Neuron (in vitro differentiated cells): ENCODE results near the gene LNX2.

Experiments
- H2AFZ ChIP-seq: one replicate; pipeline ENCODE4 v1.6.1; 2013; ENCODE audit warnings: low read depth, mild to moderate bottlenecking, inconsistent platforms, low read length, moderate library complexity
- H3K27me3 ChIP-seq: one replicate; pipeline ENCODE4 v1.6.1; 2013; ENCODE audit warnings: low read length; ENCODE audit not compliant: insufficient read depth
- H3K36me3 ChIP-seq: one replicate; pipeline ENCODE4 v1.6.1; 2013; ENCODE audit warnings: low read length; ENCODE audit not compliant: insufficient read depth
- H3K4me1 ChIP-seq: one replicate; pipeline ENCODE4 v1.6.1; 2013; ENCODE audit warnings: low read length; ENCODE audit not compliant: insufficient read depth
- H3K4me3 ChIP-seq: 2 replicates; pipeline ENCODE4 v1.5.1; 2013; ENCODE audit warnings: mild to moderate bottlenecking, low read length, moderate library complexity
- H3K9me3 ChIP-seq: one replicate; pipeline ENCODE4 v1.6.1; 2013; ENCODE audit warnings: low read length

LNX2 gene

DNA sequence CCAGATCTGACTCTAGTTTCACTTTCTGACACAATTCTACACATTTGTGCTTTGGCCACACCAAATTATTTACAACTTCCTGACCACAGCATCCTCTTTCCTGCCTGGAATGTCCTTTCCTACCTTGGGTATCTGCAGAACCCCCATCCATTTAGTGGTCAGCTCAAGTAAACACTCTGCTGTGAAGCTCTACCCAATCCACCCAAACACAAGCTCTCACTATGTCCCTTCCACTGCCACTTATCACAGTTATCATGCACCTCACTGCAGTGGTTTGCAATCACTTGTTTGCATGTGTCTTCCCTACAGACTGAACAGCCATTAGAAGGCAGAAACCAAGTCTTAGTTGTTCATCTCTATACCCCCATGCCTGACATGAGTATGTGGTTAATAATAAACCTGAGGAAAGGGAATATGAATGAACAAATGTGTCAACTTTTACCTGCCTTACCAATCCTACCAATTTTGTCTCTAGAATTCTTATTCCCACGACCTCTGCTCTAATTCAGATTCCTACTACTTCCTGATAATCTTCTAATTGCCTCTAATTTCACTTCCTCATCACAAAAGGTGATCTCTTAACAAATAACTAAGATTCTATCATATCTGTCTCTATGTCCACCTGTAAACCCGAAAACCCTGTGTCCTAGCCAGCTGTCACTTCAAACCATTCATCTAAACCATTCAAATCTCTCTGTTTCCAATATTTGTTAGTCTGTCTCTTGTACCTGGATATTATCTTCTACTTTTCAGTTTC is 25.1 kb downstream of the LNX2 start:
- Histone ChIP-seq H3K36me3 (no peaks in the 10 kb centered on the region), H3K27me3 (no peaks in the 10 kb centered on the region), H2AFZ (no peak overlapping the region), H3K4me1 (peaks cover 3% of the 10 kb centered on the region), H3K4me3 (no peak overlapping the region), H3K9me3 (no peaks in the 10 kb centered on the region)

DNA sequence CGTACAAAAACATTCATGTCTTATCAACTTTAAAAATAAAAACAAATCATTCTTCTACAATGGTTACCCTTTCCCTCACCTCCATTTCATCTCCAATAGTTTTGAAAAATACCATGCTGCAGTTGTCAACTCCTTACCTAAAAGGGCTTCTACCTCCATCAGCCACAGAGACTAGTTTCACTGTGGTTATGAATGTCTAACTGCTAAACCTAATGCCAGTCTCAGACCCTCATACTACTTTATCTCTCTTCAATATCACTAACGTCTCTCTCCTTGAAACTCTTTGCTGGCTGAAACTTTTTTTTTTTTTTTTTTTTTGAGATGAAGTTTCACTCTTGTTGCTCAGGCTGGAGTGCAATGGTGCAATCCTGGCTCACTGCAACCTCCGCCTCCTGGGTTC is 27.1 kb downstream of the LNX2 start:
- Histone ChIP-seq H2AFZ (no peak overlapping the region), H3K36me3 (no peaks in the 10 kb centered on the region), H3K4me1 (no peaks in the 10 kb centered on the region), H3K27me3 (no peaks in the 10 kb centered on the region), H3K9me3 (no peaks in the 10 kb centered on the region), H3K4me3 (no peak overlapping the region)

DNA sequence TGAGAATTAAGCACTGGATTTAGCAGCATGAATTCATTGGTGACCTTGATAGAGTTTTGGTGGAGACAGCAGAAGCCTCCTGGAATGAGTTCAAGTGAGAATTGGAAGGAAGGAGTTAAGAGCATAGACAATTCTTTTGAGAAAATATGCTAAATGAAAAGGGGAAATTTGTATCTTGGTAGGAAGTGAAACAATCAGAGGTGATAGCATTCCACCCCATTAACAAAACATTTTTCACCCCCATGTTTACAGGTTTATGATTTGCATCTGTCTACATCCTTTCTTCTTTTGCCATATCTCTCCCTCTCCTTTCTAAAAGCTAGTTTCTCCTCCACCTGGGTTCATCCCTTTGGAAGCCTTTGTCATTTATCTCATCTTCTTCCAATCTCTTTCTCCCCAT is 27.5 kb downstream of the LNX2 start:
- Histone ChIP-seq H3K4me3 (no peak overlapping the region), H3K27me3 (no peaks in the 10 kb centered on the region), H3K36me3 (no peaks in the 10 kb centered on the region), H3K9me3 (no peaks in the 10 kb centered on the region), H3K4me1 (no peaks in the 10 kb centered on the region), H2AFZ (no peak overlapping the region)

DNA sequence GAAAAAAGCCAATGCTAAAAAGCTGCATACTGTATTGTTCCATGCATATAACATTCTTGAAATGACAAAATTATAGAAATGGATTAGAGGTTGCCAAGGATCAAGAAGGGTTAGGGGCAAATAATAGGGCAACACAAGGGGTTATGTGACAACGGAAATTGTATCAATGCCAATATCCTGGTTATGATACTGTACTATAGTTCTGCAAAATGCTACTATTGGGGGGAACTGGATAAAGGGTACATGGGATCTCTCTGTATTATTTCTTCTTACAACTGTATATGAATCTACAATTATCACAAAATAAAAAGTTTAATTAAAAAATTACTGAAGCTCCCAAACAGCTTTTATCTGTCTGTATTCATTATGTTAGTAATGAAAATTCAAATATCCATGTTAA is 31.9 kb downstream of the LNX2 start:
- Histone ChIP-seq H3K36me3 (no peaks in the 10 kb centered on the region), H3K27me3 (no peaks in the 10 kb centered on the region)

DNA sequence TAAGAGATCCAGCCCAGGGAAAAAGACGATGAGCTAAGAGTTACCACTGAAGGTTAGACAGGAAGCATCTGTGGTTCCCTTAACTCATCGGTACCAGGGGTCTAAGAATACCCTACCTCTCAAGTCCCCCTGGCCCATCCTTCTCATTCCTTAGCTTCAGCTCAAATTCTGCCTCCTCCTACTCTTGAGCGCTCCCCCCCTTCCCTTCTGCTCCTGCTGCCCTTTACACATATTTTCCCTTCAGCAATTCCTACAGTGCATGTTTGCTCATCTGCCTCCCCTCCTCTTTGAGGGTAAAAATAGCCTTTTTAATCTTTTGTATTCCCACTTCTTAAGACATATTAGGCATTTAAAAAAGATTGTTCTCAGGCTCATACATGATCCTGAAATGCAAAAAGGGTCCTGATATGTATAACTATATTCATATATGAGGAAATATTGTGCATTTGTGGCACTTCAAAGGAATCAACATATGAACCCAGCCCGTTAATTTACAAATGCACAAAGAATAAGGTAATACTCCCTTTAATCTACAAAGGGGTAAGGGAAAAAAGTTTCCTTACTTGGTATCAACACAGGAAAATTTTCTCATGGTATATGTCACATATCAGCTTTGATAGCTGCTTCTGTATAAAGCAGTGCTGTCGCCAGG is 33.1 kb downstream of the LNX2 start:
- no peak overlapping the region for H2AFZ ChIP-seq
- no peaks in the 10 kb centered on the region for H3K36me3 ChIP-seq
- H3K9me3 ChIP-seq = no peaks in the 10 kb centered on the region
- H3K27me3 ChIP-seq = no peaks in the 10 kb centered on the region
- no peaks in the 10 kb centered on the region for H3K4me1 ChIP-seq
- H3K4me3 ChIP-seq = no peak overlapping the region

More for the DNA sequence above, 31.9 kb downstream of the LNX2 start:
- H2AFZ ChIP-seq = no peak overlapping the region
- no peak overlapping the region for H3K4me3 ChIP-seq
- no peaks in the 10 kb centered on the region for H3K4me1 ChIP-seq
- no peaks in the 10 kb centered on the region for H3K9me3 ChIP-seq

DNA sequence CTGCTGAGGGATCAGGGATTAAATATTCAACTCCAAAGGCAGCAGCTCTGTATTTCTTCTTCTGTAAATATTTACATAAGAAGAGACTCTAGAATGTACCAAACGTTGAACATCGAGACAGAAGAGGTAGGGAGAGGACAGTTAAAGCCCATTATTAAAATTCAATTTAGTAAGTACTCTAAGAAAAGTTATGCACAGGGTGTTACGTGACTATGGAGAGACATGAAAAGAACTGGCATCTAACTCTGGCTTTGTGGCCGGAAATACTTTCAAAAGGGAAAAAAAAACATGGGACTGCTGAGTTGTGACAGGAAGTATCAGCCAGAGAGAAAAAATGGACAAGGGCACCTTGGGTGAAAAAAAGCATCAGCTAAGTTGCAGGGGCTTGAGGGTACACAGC is 36.7 kb downstream of the LNX2 start:
- H3K27me3 ChIP-seq = no peaks in the 10 kb centered on the region
- no peaks in the 10 kb centered on the region for H3K9me3 ChIP-seq
- no peaks in the 10 kb centered on the region for H3K4me1 ChIP-seq
- H2AFZ ChIP-seq = no peak overlapping the region
- H3K36me3 ChIP-seq = peaks cover 4% of the 10 kb centered on the region
- no peak overlapping the region for H3K4me3 ChIP-seq

DNA sequence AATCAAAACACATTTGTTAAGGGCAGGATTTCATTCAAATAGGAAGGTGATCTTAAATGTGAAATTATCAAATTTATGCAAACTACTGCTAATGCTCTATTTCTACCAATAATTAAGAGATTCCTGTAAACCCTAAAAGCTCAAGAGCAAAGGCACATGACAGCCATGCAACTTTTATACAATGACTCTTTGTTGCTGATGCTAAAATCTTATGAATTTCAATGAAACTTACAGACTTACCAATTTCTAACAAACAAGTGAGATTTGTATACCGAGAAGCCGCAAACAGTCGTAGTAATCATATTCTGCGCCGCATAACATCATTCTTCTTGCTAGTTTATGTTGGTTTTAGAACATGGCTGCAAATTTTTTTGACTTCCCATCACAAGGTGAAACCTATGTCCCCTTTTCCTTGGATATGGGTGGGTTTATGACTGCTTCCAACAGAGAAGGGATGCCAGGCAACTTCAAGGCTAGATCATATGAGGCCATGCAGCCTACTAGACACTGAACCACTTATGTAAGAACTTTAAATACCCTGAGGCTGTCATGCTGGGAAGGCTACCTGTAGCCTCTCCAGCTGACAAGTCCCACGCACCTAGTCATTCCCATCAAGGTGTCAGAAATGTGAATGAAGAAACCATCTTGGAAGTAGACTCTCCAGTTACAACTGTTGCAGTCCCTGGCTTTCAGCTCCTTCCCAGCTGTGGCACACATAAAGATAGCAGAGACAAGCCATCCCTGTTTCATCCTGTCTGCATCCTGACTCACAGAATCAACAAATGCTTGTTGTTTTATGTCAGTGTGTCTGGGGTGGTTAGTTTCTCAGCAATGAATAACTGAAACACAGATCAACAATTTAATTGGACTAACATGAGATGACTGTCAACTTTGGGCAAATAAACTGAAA is 42.0 kb downstream of the LNX2 start:
- no peak overlapping the region for H3K4me3 ChIP-seq
- H3K9me3 ChIP-seq = no peaks in the 10 kb centered on the region
- peaks cover 4% of the 10 kb centered on the region for H3K36me3 ChIP-seq
- no peaks in the 10 kb centered on the region for H3K4me1 ChIP-seq
- H2AFZ ChIP-seq = no peak overlapping the region
- H3K27me3 ChIP-seq = no peaks in the 10 kb centered on the region

DNA sequence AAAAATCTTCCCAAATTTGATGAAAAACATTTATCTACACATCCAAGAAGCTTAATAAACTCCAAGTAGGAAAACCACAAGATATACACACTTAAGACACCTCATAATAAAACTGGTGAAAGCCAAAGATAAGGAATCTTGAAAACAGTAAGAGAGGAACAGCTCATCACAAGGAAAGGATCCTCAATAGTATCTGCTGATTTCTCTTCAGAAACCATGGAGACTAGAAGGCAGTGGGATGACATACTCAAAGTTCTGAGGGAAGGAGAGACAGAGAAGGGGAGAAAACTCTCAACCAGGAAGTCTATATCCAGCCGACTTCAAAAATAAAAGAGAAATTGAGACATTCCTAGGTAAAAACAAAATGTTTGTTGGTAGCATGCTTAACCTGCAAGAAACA is 45.7 kb downstream of the LNX2 start:
- H3K9me3 ChIP-seq = no peaks in the 10 kb centered on the region
- H2AFZ ChIP-seq = no peak overlapping the region
- H3K27me3 ChIP-seq = no peaks in the 10 kb centered on the region
- H3K4me3 ChIP-seq = no peak overlapping the region
- no peaks in the 10 kb centered on the region for H3K4me1 ChIP-seq
- H3K36me3 ChIP-seq = no peaks in the 10 kb centered on the region

DNA sequence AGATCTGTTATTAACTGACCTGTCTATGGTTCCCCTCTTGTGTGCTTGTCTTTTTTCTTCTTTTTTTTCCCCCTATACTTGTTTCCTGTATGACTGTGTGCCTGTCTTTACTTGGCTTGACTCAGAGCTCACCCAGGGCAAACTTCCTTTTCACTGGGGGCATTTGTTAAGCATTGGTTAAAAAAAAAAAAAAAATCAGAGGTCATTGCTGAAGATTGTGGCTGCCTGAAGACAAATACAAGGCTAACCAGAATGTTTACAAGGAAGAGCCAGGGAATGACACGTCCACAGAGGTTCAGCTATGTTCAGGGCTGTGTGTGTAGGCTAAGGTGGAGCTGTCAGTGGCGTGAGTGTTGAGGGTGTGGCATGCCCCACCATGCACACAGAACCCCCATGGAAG is 47.1 kb downstream of the LNX2 start:
- Histone ChIP-seq H3K9me3 (no peaks in the 10 kb centered on the region), H3K27me3 (no peaks in the 10 kb centered on the region), H2AFZ (no peak overlapping the region), H3K4me3 (no peak overlapping the region), H3K36me3 (peaks cover 2% of the 10 kb centered on the region), H3K4me1 (no peaks in the 10 kb centered on the region)

DNA sequence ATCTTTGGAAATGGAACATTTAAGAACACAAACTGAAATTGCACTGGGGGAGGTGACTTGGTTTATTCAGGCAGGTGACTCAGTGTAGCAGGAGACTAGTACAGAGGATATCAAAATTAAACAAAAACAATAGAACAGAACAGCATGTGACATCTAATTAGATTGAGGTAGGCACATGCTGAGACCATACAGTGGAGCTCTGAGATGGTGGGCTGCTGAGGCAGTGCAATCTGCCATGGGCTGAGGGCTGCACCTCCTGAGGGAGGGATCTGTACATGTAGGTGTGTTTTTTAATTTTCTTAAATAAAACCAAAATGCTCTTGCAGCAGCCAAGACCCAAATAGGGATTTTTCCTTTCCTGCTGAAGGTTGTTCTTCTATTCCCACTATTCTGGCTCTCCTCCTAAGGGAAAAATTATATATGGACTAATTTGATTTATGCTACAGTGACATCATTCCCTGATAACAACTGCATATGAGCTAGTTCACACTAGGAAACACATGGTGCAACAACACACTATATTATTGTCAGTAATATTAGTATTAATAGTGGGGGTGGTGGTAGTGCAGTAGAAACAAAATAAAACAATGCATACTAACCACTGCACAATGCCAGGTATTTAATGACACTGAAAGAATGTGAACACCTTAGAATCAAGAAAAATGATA is 48.0 kb downstream of the LNX2 start:
- Histone ChIP-seq H3K27me3 (no peaks in the 10 kb centered on the region), H3K4me3 (no peak overlapping the region), H2AFZ (no peak overlapping the region), H3K36me3 (peaks cover 5% of the 10 kb centered on the region), H3K9me3 (no peaks in the 10 kb centered on the region), H3K4me1 (no peaks in the 10 kb centered on the region)

DNA sequence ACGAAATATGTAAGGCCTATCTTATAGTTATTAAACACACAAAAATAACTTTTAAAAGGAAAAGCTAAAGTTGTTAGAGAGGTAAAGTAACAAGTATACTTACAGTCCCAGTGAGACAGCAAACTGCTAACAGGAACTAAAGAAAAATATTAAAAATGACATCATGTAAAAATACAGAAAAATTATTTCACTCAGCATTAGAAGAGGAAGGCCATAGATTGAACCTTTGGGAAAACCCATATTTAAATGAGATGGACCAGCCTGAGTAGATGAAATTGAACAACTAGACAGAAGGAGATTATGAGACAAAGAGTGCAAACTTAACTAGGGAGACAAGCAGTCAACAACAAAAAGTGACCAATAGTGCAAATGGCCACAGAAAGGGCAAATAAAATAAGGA is 49.4 kb downstream of the LNX2 start:
- Histone ChIP-seq H3K36me3 (peaks cover 11% of the 10 kb centered on the region), H3K27me3 (no peaks in the 10 kb centered on the region), H3K4me1 (no peaks in the 10 kb centered on the region), H2AFZ (no peak overlapping the region), H3K4me3 (no peak overlapping the region), H3K9me3 (no peaks in the 10 kb centered on the region)

DNA sequence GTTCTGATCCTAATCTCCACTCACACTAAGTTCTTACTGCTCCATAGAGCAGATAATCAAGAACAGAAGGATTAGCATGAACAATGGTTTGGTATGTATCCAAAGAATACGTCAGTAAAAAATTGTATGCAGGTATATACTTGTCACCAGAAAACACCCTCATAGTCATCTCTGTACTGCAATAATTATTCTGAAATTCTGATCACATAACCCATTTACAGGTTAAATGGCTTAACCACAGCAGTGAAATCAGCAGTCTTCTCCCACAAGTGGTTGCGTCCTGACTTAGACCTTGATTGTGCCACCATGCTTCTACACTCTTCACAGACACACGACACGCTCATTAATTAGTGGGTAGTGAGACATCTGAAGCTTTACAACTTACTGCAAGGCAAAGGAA is 50.9 kb downstream of the LNX2 start:
- H2AFZ ChIP-seq = no peak overlapping the region
- H3K4me3 ChIP-seq = no peak overlapping the region
- H3K4me1 ChIP-seq = no peaks in the 10 kb centered on the region
- H3K9me3 ChIP-seq = no peaks in the 10 kb centered on the region
- no peaks in the 10 kb centered on the region for H3K27me3 ChIP-seq
- peaks cover 11% of the 10 kb centered on the region for H3K36me3 ChIP-seq

DNA sequence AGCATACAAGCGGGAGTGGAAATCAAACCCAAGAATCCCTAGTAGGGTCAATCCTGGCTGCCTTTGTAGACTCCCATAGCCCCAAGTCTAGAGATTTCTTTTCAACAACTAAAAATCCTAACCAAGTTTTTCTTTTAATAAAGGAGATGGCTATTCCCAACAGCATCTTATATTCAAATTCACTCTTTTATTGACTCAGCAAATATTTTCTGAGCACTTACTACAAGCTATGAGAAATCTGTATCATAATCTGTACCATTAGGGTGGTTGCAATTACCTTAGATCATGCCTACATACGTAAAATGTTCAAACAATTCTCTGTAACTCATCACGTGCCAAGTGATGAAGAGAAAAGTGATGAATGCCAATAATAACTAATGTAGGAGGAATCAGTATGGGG is 54.5 kb downstream of the LNX2 start:
- Histone ChIP-seq H3K36me3 (peaks cover 16% of the 10 kb centered on the region), H3K9me3 (no peaks in the 10 kb centered on the region), H3K4me1 (no peaks in the 10 kb centered on the region), H3K4me3 (no peak overlapping the region), H2AFZ (no peak overlapping the region), H3K27me3 (no peaks in the 10 kb centered on the region)
